Measurements from ENCODE around the gene MYOCOS. TPM values are rescaled to one million over a fixed set of nuclear protein-coding genes. Genes with fewer than 3 reads are reported as not detected.

MYOCOS gene
- total RNA-seq, 1 donor from 2014 or later: not detected

DNA sequence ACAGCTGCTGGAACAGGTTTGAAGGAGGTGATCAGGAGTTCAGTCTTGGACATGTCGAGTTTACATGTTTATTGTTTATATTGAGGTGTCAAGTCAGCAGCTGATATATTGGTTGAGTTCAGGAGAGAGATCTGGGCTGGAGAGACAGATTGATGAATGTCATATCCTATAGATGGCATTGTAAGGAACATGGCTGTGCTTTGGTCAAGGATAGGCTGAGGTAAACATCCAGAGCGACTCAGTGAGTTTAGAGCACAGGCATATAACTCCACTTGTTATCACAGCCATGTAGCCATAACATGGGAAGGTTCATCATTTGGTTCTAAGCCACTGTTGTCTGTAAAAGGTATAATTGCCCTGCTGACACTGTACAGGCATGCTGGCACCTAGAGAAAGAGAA lies 5.5 kb upstream of the MYOCOS start:
- no peak for DNase-seq
- ATAC-seq: no peak
- intact Hi-C loops (cut with micrococcal nuclease): no loop called here

- DNase-seq: no peak
- intact Hi-C loops (cut with micrococcal nuclease): no loop called here
- no peak for ATAC-seq
Observed at GRCh38 chr1:171623651-171624331, 1.7 kb downstream of the MYOCOS start.

- intact Hi-C loops (cut with micrococcal nuclease): no loop called here
- no peak for ATAC-seq
- no peak for DNase-seq
Observed at GRCh38 chr1:171625225-171625624, 3.2 kb downstream of the MYOCOS start.

GRCh38 chr1:171627020-171627419 lies 5.0 kb downstream of the MYOCOS start:
- no peak for DNase-seq
- ATAC-seq: no peak
- intact Hi-C loops (cut with micrococcal nuclease): no loop called here

- ATAC-seq: no peak
- DNase-seq: no peak
- intact Hi-C loops (cut with micrococcal nuclease): no loop called here
Observed at GRCh38 chr1:171628225-171628624, 6.2 kb downstream of the MYOCOS start.

DNA sequence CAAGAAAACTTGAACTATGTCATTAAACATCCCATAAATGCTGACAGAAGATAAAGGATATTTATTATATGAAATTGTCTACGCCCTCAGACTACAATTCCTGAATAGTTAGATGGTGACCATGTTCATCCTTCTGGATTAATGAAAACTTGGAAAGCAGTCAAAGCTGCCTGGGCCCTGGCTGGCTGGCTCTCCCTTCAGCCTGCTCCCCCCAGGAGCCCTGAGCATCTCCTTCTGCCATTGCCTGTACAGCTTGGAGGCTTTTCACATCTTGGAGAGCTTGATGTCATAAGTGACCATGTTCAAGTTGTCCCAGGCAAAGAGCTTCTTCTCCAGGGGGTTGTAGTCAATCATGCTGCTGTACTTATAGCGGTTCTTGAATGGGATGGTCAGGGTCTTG lies 13.6 kb downstream of the MYOCOS start:
- no peak for DNase-seq
- intact Hi-C loops (cut with micrococcal nuclease): no loop called here

GRCh38 chr1:171636141-171636540 lies 14.1 kb downstream of the MYOCOS start:
- no peak for DNase-seq
- no peak for ATAC-seq
- intact Hi-C loops (cut with micrococcal nuclease): no loop called here

More for the DNA sequence above, 13.6 kb downstream of the MYOCOS start:
- no peak for ATAC-seq

- intact Hi-C loops (cut with micrococcal nuclease): no loop called here
- ATAC-seq (no peak), DNase-seq (no peak)
Observed at GRCh38 chr1:171637928-171638576, 16.0 kb downstream of the MYOCOS start.

DNA sequence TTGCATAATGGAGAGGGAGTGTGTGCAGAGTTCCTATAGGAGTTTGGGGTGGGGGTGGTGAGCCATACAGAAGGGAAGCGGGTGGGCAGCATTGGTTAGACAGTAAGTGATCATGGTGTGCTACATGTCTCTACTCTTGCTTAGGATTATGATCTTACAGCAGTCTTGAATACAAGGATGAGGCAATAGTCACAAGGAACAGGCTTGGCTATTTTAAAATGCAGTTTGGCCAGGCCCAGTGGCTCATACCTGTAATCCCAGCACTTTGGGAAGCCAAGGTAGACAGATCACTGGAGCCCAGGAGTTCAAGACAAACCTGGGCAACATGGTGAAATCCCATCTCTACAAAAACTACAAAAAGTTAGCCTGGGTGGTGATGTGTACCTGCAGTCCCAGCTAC lies 18.2 kb downstream of the MYOCOS start:
- ATAC-seq: no peak
- no peak for DNase-seq
- intact Hi-C loops (cut with micrococcal nuclease): no loop called here

DNA sequence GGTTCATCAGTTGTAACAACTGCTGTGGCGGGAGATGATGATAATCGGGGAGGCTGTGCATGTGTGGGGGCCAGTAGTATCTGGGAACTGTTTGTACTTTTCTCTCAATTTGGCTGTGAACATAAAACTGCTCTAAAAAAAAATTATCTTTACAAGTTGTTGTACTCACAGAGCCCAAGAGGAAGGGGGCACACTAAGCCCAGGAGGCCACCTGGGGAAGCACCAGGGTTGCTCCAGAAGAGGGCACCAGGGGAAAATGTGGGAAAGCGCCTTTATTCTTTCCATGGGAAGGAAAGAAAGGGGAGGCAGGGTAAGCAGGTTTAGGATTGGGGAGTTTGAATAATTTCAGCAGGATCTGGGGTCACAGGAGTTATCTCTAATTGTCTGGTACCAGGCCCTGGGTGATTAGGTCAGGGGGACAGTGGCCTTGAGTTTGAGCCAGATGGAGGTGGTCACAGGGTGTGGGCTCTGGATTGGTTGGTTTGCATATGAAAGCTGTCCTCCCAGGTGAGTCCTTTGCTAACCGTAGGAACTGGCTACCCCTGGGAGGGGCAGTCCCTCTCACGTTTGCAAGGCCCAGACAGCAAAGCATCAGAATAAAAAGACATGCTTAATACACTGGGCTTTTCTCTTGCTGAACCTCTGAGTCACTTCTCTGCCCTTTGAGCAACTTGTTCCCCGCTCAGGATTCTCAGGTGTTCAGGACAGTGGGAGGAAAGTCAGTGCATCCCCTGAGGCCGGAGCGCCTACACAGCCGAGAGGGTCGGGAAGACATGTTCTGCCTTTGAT lies 19.2 kb downstream of the MYOCOS start:
- ATAC-seq: no peak
- no peak for DNase-seq
- intact Hi-C loops (cut with micrococcal nuclease): no loop called here

DNA sequence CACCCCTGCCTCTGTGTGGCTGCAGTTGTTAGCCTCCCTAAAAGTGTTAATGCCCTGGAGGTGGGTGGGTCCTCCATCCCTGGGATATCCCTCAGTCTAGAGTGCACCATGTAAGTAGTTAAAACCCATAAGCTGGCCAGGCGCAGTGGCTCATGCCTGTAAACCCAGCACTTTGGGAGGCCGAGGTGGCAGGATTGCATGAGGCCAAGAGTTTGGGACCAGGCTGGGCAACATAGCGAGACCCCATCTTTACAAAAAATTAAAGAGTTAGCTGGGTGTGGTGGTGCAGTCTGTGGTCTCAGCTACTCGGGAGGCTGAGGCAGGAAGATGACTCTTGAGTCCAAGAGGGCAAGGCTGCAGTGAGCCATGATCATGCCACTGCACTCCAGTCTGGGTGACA lies 20.2 kb downstream of the MYOCOS start:
- DNase-seq (no peak), ATAC-seq (no peak)
- intact Hi-C loops (cut with micrococcal nuclease): no loop called here

- DNase-seq (no peak), ATAC-seq (no peak)
- intact Hi-C loops (cut with micrococcal nuclease): no loop called here
Observed at GRCh38 chr1:171643156-171643555, 21.1 kb downstream of the MYOCOS start.

DNA sequence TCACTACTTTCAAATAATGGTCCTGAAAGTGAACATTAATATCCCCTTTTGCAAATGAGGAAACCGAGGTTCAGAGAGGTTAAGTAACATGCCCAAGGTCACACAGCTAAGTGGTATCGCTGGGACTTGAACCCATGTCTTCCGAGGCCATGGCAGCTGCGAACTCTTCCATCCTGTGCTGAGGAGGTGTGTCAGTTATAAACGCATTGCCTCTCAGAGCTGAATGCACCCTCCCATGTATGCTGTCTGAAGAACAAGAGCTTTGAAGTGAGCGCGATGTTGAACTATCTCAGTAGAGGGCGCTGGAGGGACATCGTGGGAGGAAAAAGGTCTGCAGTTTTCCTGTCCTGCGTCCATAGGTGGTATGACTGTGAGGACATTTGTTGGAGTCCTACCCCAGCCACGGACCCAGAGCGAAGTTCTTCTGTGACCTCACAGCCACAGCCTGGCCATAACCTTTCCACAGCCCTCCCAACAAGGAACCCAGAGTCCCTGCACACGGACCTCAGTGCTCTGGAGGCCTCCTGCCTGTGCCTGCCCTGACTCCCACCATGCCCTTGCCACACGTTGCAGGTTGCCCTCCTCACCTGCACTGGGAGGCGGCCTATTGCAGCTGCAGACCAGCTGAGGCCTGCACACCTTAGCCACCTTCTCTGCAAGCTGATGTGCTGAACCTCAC lies 22.9 kb downstream of the MYOCOS start:
- DNase-seq: peak; percentile 73
- ATAC-seq: peak; percentile 82
- intact Hi-C loops (cut with micrococcal nuclease): loop anchor here (2.0 kb wide), 1 partner anchor 72 kb away; no protein-coding TSS in a partner anchor

DNA sequence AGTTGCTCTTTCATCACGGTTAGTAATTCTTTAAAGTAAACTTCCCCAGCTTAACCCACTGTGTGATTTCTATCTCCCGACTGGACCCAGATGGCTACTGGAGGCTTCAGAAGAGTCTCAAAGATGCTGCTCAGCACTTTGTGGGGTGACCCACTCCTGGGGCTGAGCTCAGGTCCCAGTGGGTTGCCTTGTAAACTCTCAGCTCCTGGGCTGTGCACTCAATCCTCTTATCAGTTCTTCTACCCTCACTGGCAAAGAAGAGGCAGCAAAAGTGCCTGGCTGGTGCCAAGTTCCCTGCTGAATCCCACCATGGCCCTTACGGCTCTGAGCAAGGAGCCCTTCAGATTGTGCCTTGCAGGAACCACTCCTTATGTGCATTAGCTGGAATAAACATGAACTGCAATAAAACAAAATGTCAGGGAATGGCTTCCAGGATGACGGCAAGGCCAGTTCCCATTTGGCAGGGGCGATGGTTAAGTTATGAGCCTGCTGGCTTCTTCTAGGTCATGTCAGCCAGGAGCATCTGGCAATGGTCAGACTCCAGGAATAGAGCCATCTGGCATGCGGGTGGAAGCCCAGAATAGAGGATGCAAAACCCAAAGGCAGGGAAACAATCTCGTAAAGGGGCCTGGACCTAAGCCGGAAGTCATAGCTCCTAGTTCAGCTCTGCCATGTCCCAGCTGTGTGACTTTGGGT lies 23.7 kb downstream of the MYOCOS start:
- DNase-seq: peak; percentile 82
- intact Hi-C loops (cut with micrococcal nuclease): loop anchor here (2.0 kb wide), 1 partner anchor 71 kb away; no protein-coding TSS in a partner anchor
- peak; percentile 96 for ATAC-seq

- intact Hi-C loops (cut with micrococcal nuclease): no loop called here
- ATAC-seq (no peak), DNase-seq (no peak)
Observed at GRCh38 chr1:171646249-171646560, 24.2 kb downstream of the MYOCOS start.

GRCh38 chr1:171652234-171652822 lies 30.3 kb downstream of the MYOCOS start, which contains the start of gene MYOC:
TSS of gene MYOC (minus strand) at chr1:171652688. CDS start at chr1:171652611, 77 bp downstream.
- intact Hi-C loops (cut with micrococcal nuclease): no loop called here
- no peak for ATAC-seq
- peak; percentile 43 for DNase-seq

GRCh38 chr1:171653796-171654195 lies 31.8 kb downstream of the MYOCOS start:
- DNase-seq: no peak
- intact Hi-C loops (cut with micrococcal nuclease): no loop called here
- ATAC-seq: no peak

DNA sequence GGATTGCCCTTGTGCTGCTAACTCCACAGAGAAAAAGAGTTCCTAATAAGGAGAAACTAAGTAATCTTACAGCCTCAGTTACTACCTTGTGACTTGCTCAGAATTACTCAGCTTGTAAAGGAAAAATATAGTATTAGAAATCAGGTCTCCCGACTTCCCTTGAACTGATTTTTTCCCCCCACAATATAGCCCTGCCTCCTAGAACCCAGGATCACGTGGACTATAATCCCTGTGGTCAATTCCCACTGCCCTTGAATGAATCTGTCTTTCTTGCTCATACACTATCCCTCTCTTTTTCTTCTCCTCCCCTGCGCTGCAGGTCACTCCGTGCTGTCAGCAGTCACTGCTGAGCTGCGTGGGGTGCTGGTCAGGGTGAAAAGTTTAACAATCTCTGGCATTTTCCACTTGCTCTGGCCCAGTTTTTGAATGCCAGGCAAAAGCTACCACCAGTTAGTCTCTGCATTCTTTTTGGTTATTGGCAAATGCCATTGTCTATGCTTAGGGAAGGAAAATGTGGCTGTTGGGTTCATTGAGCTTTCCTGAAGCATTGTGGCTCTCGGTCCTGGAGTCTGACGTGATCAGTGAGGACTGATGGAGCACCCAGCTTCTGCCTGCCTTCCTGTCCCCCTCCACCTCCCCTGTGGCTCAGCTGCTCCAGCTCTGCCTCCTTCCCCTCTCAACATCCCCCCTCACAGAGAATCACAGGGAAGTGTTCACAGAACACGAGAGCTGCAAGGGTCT lies 32.3 kb downstream of the MYOCOS start:
- peak; percentile 30 for DNase-seq
- ATAC-seq: peak; percentile 47
- intact Hi-C loops (cut with micrococcal nuclease): no loop called here
